H9 (cell line): ENCODE measurements around the gene CHMP4A. TPM values are rescaled to one million over a fixed set of nuclear protein-coding genes. Genes with fewer than 3 reads are reported as not detected.

Experiments
- DNase-seq: peaks from one replicate; pipeline ENCODE4 v3.0.0-alpha.2; 2017
- H2AFZ ChIP-seq: one replicate; pipeline ENCODE4 v1.6.1; 2013; ENCODE audit warnings: mild to moderate bottlenecking, low read length, control low read depth, moderate library complexity
- H2AK5ac ChIP-seq: 2 replicates; pipeline ENCODE4 v1.6.1; 2013; ENCODE audit warnings: low read length, control low read depth, mixed read lengths; ENCODE audit not compliant: insufficient read length
- H2BK120ac ChIP-seq: one replicate; pipeline ENCODE4 v1.6.1; 2013; ENCODE audit warnings: low read depth, mild to moderate bottlenecking, low read length, control low read depth, inconsistent platforms; ENCODE audit not compliant: poor library complexity, severe bottlenecking
- H2BK12ac ChIP-seq: 2 replicates; pipeline ENCODE4 v1.6.1; 2013; ENCODE audit warnings: low read length, control low read depth, mixed read lengths, low read depth; ENCODE audit not compliant: insufficient read length
- H2BK15ac ChIP-seq: 2 replicates; pipeline ENCODE4 v1.6.1; 2013; ENCODE audit warnings: low read depth, low read length, control low read depth
- H2BK20ac ChIP-seq: one replicate; pipeline ENCODE4 v1.6.1; 2013; ENCODE audit warnings: low read depth, mild to moderate bottlenecking, low read length, control low read depth, inconsistent platforms; ENCODE audit not compliant: poor library complexity, severe bottlenecking
- H2BK5ac ChIP-seq: 2 replicates; pipeline ENCODE4 v1.6.1; 2013; ENCODE audit warnings: low read length, control low read depth, mixed read lengths; ENCODE audit not compliant: insufficient read length
- H3K14ac ChIP-seq: 2 replicates; pipeline ENCODE4 v1.6.1; 2013; ENCODE audit warnings: low read length, control low read depth; ENCODE audit not compliant: insufficient read depth
- H3K18ac ChIP-seq: 2 replicates; pipeline ENCODE4 v1.6.1; 2013; ENCODE audit warnings: low read depth, mild to moderate bottlenecking, mixed read lengths, low read length, control low read depth; ENCODE audit not compliant: insufficient read length
- H3K23ac ChIP-seq: 2 replicates; pipeline ENCODE4 v1.6.1; 2013; ENCODE audit warnings: low read length, control low read depth, mixed read lengths, low read depth; ENCODE audit not compliant: insufficient read length
- H3K23me2 ChIP-seq: 2 replicates; pipeline ENCODE4 v1.6.1; 2013; ENCODE audit warnings: low read depth, mild to moderate bottlenecking, mixed read lengths, low read length, control low read depth; ENCODE audit not compliant: insufficient read length, poor library complexity, severe bottlenecking
- H3K27ac ChIP-seq: 2 replicates; pipeline ENCODE4 v1.5.1; 2013; ENCODE audit warnings: low read length, control low read depth, mixed read lengths, low read depth; ENCODE audit not compliant: insufficient read length
- H3K27me3 ChIP-seq: 2 replicates; pipeline ENCODE4 v1.6.1; 2013; ENCODE audit warnings: low read length, control low read depth, inconsistent platforms; ENCODE audit not compliant: insufficient read depth
- H3K4ac ChIP-seq: 2 replicates; pipeline ENCODE4 v1.6.1; 2013; ENCODE audit warnings: low read depth, mild to moderate bottlenecking, control low read depth, inconsistent platforms, low read length, moderate library complexity
- H3K4me1 ChIP-seq: 2 replicates; pipeline ENCODE4 v1.6.1; 2013; ENCODE audit warnings: low read length, control low read depth, inconsistent platforms; ENCODE audit not compliant: insufficient read depth
- H3K4me2 ChIP-seq: 2 replicates; pipeline ENCODE4 v1.6.1; 2013; ENCODE audit warnings: low read length, control low read depth, mixed read lengths; ENCODE audit not compliant: insufficient read length, insufficient read depth
- H3K56ac ChIP-seq: 2 replicates; pipeline ENCODE4 v1.6.1; 2013; ENCODE audit warnings: low read depth, mild to moderate bottlenecking, mixed read lengths, low read length, control low read depth; ENCODE audit not compliant: insufficient read length
- H3K79me1 ChIP-seq: 2 replicates; pipeline ENCODE4 v1.6.1; 2013; ENCODE audit warnings: low read depth, mild to moderate bottlenecking, moderate library complexity, low read length, control low read depth, inconsistent platforms; ENCODE audit not compliant: insufficient read depth, poor library complexity, severe bottlenecking
- H3K79me2 ChIP-seq: 2 replicates; pipeline ENCODE4 v1.6.1; 2013; ENCODE audit warnings: low read length, control low read depth, inconsistent platforms; ENCODE audit not compliant: insufficient read depth
- H3K9ac ChIP-seq: 2 replicates; pipeline ENCODE4 v1.6.1; 2013; ENCODE audit warnings: low read length, control low read depth, mixed read lengths; ENCODE audit not compliant: insufficient read length; ENCODE audit errors: extremely low read depth
- H3K9me3 ChIP-seq: one replicate; pipeline ENCODE4 v1.6.1; 2013; ENCODE audit warnings: low read depth, low read length, inconsistent platforms; ENCODE audit not compliant: control insufficient read depth
- H3T11ph ChIP-seq: one replicate; pipeline ENCODE4 v1.6.1; 2013; ENCODE audit warnings: mild to moderate bottlenecking, low read length, control low read depth, inconsistent platforms
- H4K20me1 ChIP-seq: one replicate; pipeline ENCODE4 v1.6.1; 2013; ENCODE audit not compliant: control insufficient read depth, insufficient read length, insufficient read depth
- H4K5ac ChIP-seq: 2 replicates; pipeline ENCODE4 v1.6.1; 2013; ENCODE audit warnings: low read depth, mild to moderate bottlenecking, mixed read lengths, low read length, control low read depth; ENCODE audit not compliant: insufficient read length
- H4K8ac ChIP-seq: replicated peaks from 2 replicates; pipeline ENCODE4 v1.6.1; 2013; ENCODE audit warnings: low read length, control low read depth, mixed read lengths, low read depth; ENCODE audit not compliant: insufficient read length
- H4K91ac ChIP-seq: 2 replicates; pipeline ENCODE4 v1.6.1; 2013; ENCODE audit warnings: low read depth, mild to moderate bottlenecking, moderate library complexity, mixed read lengths, low read length, control low read depth; ENCODE audit not compliant: insufficient read length
- H3K27ac Mint-ChIP-seq, 3 experiments: 2 replicates in 2 of 3; 3 replicates in 1 of 3; pipeline ENCODE4 v1.8.0; 2020 to 2021; ENCODE audit warnings: mixed read lengths in 3 of 3, mild to moderate bottlenecking in 1 of 3, moderate library complexity in 1 of 3
- H3K27me3 Mint-ChIP-seq: 2 replicates; pipeline ENCODE4 v1.8.0; 2021; ENCODE audit warnings: low read depth, mild to moderate bottlenecking, moderate library complexity, mixed read lengths
- H3K36me3 Mint-ChIP-seq, 3 experiments: 2 replicates in 2 of 3; 3 replicates in 1 of 3; pipeline ENCODE4 v1.8.0; 2020 to 2021; ENCODE audit warnings: low read depth in 3 of 3, mixed read lengths in 3 of 3; ENCODE audit not compliant: insufficient read depth in 1 of 3
- H3K4me1 Mint-ChIP-seq, 2 experiments: 2 replicates each; pipeline ENCODE4 v1.8.0; 2020; ENCODE audit warnings: mixed read lengths in 2 of 2
- H3K4me3 Mint-ChIP-seq, 2 experiments: 2 replicates in 1 of 2; 3 replicates in 1 of 2; pipeline ENCODE4 v1.8.0; 2020 to 2021; ENCODE audit warnings: mild to moderate bottlenecking in 2 of 2, mixed read lengths in 2 of 2, moderate library complexity in 1 of 2
- H3K9me3 Mint-ChIP-seq, 2 experiments: 2 replicates in 1 of 2; 3 replicates in 1 of 2; pipeline ENCODE4 v1.8.0; 2020; ENCODE audit warnings: mild to moderate bottlenecking in 2 of 2, mixed read lengths in 2 of 2, moderate library complexity in 1 of 2
- CTCF ChIP-seq: fragments of 200-600 bp; sonication (generic); conservative IDR thresholded peaks from 3 replicates; pipeline ENCODE4 v1.8.0; 2021; ENCODE audit warnings: antibody characterized with exemption, mild to moderate bottlenecking
- WGBS: extraction: QIAGEN DNeasy Blood & Tissue Kit; methylation state at CpG from one replicate; pipeline ENCODE4 v1.1.7; 2013; ENCODE audit warnings: missing lambda C conversion rate, low lambda C conversion rate, mixed read lengths; ENCODE audit not compliant: insufficient read length; ENCODE audit errors: extremely low coverage; 5-methylcytosine and 5-hydroxymethylcytosine counted together
- total RNA-seq: library from RNA; stranded (reverse); gene quantifications from 2 replicates; pipeline ENCODE4 v1.2.1, GENCODE V29; 2021

The CHMP4A gene
- total RNA-seq, 1 experiment from 2014 or later: 46.2 TPM

GRCh38 chr14:24261256-24261968, 48.1 kb upstream of the CHMP4A start:
- Histone ChIP-seq H2BK120ac (no peak overlapping the region), H2BK5ac (no peak overlapping the region), H2AK5ac (no peak overlapping the region), H3K9ac (no peak overlapping the region), H3K79me1 (no peaks in the 10 kb centered on the region), H4K20me1 (no peaks in the 10 kb centered on the region), H4K5ac (no peak overlapping the region), H3K27ac (no peak overlapping the region), H3K79me2 (no peaks in the 10 kb centered on the region), H3K9me3 (no peaks in the 10 kb centered on the region), H2BK15ac (no peak overlapping the region), H3K4ac (no peak overlapping the region), H3K23ac (no peak overlapping the region), H3K14ac (no peak overlapping the region; the same call in 1 of the 2 replicates), H3T11ph (no peak overlapping the region), H2AFZ (no peak overlapping the region), H3K56ac (no peak overlapping the region), H3K18ac (no peak overlapping the region), H3K4me1 (no peaks in the 10 kb centered on the region), H2BK12ac (no peak overlapping the region), H3K4me2 (no peak overlapping the region), H4K8ac (no peak overlapping the region), H4K91ac (no peak overlapping the region), H3K23me2 (no peaks in the 10 kb centered on the region), H3K27me3 (no peaks in the 10 kb centered on the region), H2BK20ac (no peak overlapping the region)
- H3K9me3 Mint-ChIP-seq: no peaks in the 10 kb centered on the region
- H3K36me3 Mint-ChIP-seq: peaks cover 0 to 7% (median 4%) of the 10 kb centered on the region in 3 experiments; a peak in 5 of 7 replicates
- H3K4me3 Mint-ChIP-seq: no peak overlapping the region; a peak in 1 of 5 replicates
- H3K4me1 Mint-ChIP-seq: no peaks in the 10 kb centered on the region; a peak in 2 of 4 replicates
- H3K27ac Mint-ChIP-seq: peak overlapping the region in 1 of 3 experiments; percentile 41; a peak in 1 of 7 replicates
- DNase-seq: no peak
- no CpG with 5 or more reads among the region's 20 CpGs for WGBS
- TF ChIP-seq CTCF: no peak
- no peaks in the 10 kb centered on the region; the same call in 1 of the 2 replicates for H3K27me3 Mint-ChIP-seq
